ENCODE data around the gene PDE4D. TPM values are rescaled to one million over a fixed set of nuclear protein-coding genes. Genes with fewer than 3 reads are reported as not detected.
"Not testable (repeated sequence)": the region's sequence is repeated elsewhere in the genome, so short reads cannot be mapped to it uniquely, and the experiment has no call there.

PDE4D gene
- total RNA-seq, 1 experiment from 2014 or later = 2.1 TPM

- H3K9ac ChIP-seq (ENCODE audit: extremely low read depth, insufficient read length, low read length) = no peak overlapping the region
- Mint-ChIP-seq H3K4me3 (no peak overlapping the region), H3K4me1 (peaks cover 20% of the 10 kb centered on the region in 2 experiments), H3K9me3 (no peaks in the 10 kb centered on the region), H3K27me3 (ENCODE audit: low read depth) (no peaks in the 10 kb centered on the region), H3K27ac (peak overlapping the region in 1 of 3 experiments; percentile 13; a peak in 1 of 7 replicates), H3K36me3 (ENCODE audit: insufficient read depth in 1 of 3, low read depth in 3 of 3) (0 out of 7 replicates have a peak, but pooled peaks cover 0 to 2% (median 0%) of the 10 kb centered on the region in 3 experiments)
- no peaks in the 10 kb centered on the region for H3K79me2 ChIP-seq (ENCODE audit: insufficient read depth, low read length)
- no peak overlapping the region for H3K56ac ChIP-seq (ENCODE audit: insufficient read length, low read depth, low read length)
- no peak overlapping the region for H4K8ac ChIP-seq (replicated peaks; ENCODE audit: insufficient read length, low read depth, low read length)
- H3T11ph ChIP-seq (ENCODE audit: low read length) = no peak overlapping the region
- H4K5ac ChIP-seq (ENCODE audit: insufficient read length, low read depth, low read length) = no peak overlapping the region
- no peaks in the 10 kb centered on the region for H3K9me3 ChIP-seq (ENCODE audit: control insufficient read depth, low read depth, low read length)
- H3K14ac ChIP-seq (ENCODE audit: insufficient read depth, low read length) = no peak overlapping the region
- no peak overlapping the region for H3K23ac ChIP-seq (ENCODE audit: insufficient read length, low read depth, low read length)
- no peak for TF ChIP-seq CTCF (conservative IDR thresholded peaks at IDR 0.05)
- DNase-seq = no peak
- H2BK5ac ChIP-seq (ENCODE audit: insufficient read length, low read length) = no peak overlapping the region
- no peak overlapping the region for H3K27ac ChIP-seq (ENCODE audit: insufficient read length, low read depth, low read length)
- H3K23me2 ChIP-seq (ENCODE audit: insufficient read length, low read depth, low read length, poor library complexity, severe bottlenecking) = no peaks in the 10 kb centered on the region
- no peak overlapping the region for H2AFZ ChIP-seq (ENCODE audit: low read length)
- H2BK12ac ChIP-seq (ENCODE audit: insufficient read length, low read depth, low read length) = no peak overlapping the region
- no peak overlapping the region for H3K18ac ChIP-seq (ENCODE audit: insufficient read length, low read depth, low read length)
- H2BK20ac ChIP-seq (ENCODE audit: low read depth, low read length, poor library complexity, severe bottlenecking) = no peak overlapping the region
- H3K4me1 ChIP-seq (ENCODE audit: insufficient read depth, low read length) = no peaks in the 10 kb centered on the region
- no peak overlapping the region for H3K4me2 ChIP-seq (ENCODE audit: insufficient read depth, insufficient read length, low read length)
- H2AK5ac ChIP-seq (ENCODE audit: insufficient read length, low read length) = no peak overlapping the region
- no CpG with 5 or more reads among the region's 3 CpGs for WGBS (ENCODE audit: extremely low coverage, insufficient read length, low lambda C conversion rate)
- H4K91ac ChIP-seq (ENCODE audit: insufficient read length, low read depth, low read length) = no peak overlapping the region
- H3K4ac ChIP-seq (ENCODE audit: low read depth, low read length) = no peak overlapping the region
- H4K20me1 ChIP-seq (ENCODE audit: control insufficient read depth, insufficient read depth, insufficient read length) = no peaks in the 10 kb centered on the region
- H2BK120ac ChIP-seq (ENCODE audit: low read depth, low read length, poor library complexity, severe bottlenecking) = no peak overlapping the region
- H3K79me1 ChIP-seq (ENCODE audit: insufficient read depth, low read depth, low read length, poor library complexity, severe bottlenecking) = no peaks in the 10 kb centered on the region
- H2BK15ac ChIP-seq (ENCODE audit: low read depth, low read length) = no peak overlapping the region
- no peaks in the 10 kb centered on the region for H3K27me3 ChIP-seq (ENCODE audit: insufficient read depth, low read length)
Observed at GRCh38 chr5:59464969-59465368, 428.6 kb downstream of the PDE4D start.

- not testable (repeated sequence) for H4K5ac ChIP-seq (ENCODE audit: insufficient read length, low read depth, low read length); H3K9me3 ChIP-seq (ENCODE audit: control insufficient read depth, low read depth, low read length); H3K14ac ChIP-seq (ENCODE audit: insufficient read depth, low read length); H3K27me3 ChIP-seq (ENCODE audit: insufficient read depth, low read length); H3K79me2 ChIP-seq (ENCODE audit: insufficient read depth, low read length); H4K91ac ChIP-seq (ENCODE audit: insufficient read length, low read depth, low read length); H3K56ac ChIP-seq (ENCODE audit: insufficient read length, low read depth, low read length); H3K9me3 Mint-ChIP-seq; H3K23me2 ChIP-seq (ENCODE audit: insufficient read length, low read depth, low read length, poor library complexity, severe bottlenecking); H2AK5ac ChIP-seq (ENCODE audit: insufficient read length, low read length); H3K36me3 Mint-ChIP-seq (ENCODE audit: insufficient read depth in 1 of 3, low read depth in 3 of 3); H2AFZ ChIP-seq (ENCODE audit: low read length); H3T11ph ChIP-seq (ENCODE audit: low read length); H4K8ac ChIP-seq (replicated peaks; ENCODE audit: insufficient read length, low read depth, low read length); DNase-seq; H3K4me1 ChIP-seq (ENCODE audit: insufficient read depth, low read length); H2BK120ac ChIP-seq (ENCODE audit: low read depth, low read length, poor library complexity, severe bottlenecking); H3K27me3 Mint-ChIP-seq (ENCODE audit: low read depth); H2BK5ac ChIP-seq (ENCODE audit: insufficient read length, low read length); H3K9ac ChIP-seq (ENCODE audit: extremely low read depth, insufficient read length, low read length); H3K4ac ChIP-seq (ENCODE audit: low read depth, low read length); H3K4me3 Mint-ChIP-seq; H4K20me1 ChIP-seq (ENCODE audit: control insufficient read depth, insufficient read depth, insufficient read length); H2BK15ac ChIP-seq (ENCODE audit: low read depth, low read length); H3K79me1 ChIP-seq (ENCODE audit: insufficient read depth, low read depth, low read length, poor library complexity, severe bottlenecking); H3K18ac ChIP-seq (ENCODE audit: insufficient read length, low read depth, low read length); H2BK12ac ChIP-seq (ENCODE audit: insufficient read length, low read depth, low read length); H3K27ac ChIP-seq (ENCODE audit: insufficient read length, low read depth, low read length); H2BK20ac ChIP-seq (ENCODE audit: low read depth, low read length, poor library complexity, severe bottlenecking); H3K4me2 ChIP-seq (ENCODE audit: insufficient read depth, insufficient read length, low read length); H3K23ac ChIP-seq (ENCODE audit: insufficient read length, low read depth, low read length); H3K27ac Mint-ChIP-seq
- H3K4me1 Mint-ChIP-seq = peaks cover 20% of the 10 kb centered on the region in 2 experiments
- no CpG with 5 or more reads among the region's 4 CpGs for WGBS (ENCODE audit: extremely low coverage, insufficient read length, low lambda C conversion rate)
Observed at GRCh38 chr5:59463618-59464166, 429.8 kb downstream of the PDE4D start.
